HG03196 (cell line): ENCODE results near the gene CSNK2A1.
"Not testable (repeated sequence)": the region's sequence is repeated elsewhere in the genome, so short reads cannot be mapped to it uniquely, and the experiment has no call there.

Source experiments
- ATAC-seq: cut with Tn5 transposase; IDR thresholded peaks from one replicate; pipeline ENCODE4 v1.9.1; 2021; ENCODE audit not compliant: unreplicated experiment

CSNK2A1 gene

GRCh38 chr20:536426-537010 is 7.1 kb downstream of the CSNK2A1 start:
- ATAC-seq: no peak

GRCh38 chr20:535958-536357 is 7.6 kb downstream of the CSNK2A1 start:
- no peak for ATAC-seq

DNA sequence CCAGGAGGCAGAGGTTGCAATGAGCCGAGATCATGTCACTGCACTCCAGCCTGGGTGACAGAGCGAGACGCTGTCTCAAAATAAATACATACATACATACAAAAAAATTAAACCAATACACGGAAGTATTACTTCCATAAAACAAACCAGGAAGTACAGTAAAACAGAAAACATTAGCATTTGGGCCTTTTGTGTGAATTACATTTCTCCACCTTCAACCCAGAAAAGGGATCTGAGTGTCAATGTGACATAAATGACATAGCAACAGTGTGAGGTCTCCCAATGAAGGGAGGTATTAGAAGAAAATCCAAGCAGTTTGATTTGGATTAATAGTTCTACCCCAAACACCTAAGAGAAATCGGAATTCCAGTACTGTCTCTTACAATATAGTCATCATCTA is 10.1 kb downstream of the CSNK2A1 start:
- ATAC-seq: no peak

DNA sequence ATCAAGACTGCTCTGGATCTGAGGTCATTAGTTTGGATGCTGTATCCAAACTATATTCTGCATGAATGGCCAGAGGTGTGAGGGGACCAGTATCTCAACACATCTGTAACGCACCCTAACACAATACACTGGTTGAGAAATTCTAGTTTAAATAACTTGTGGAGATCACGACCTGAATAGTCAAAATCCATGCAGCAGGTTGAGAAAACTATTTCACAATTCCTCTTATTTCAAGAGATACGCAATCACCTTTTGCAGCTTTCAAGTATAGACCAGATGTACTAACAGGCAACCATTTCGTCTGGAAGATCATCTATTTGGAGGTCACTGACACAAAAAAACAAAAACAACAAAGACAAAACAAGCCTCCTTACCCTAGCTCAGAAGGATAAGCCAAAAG is 11.1 kb downstream of the CSNK2A1 start:
- ATAC-seq: no peak

DNA sequence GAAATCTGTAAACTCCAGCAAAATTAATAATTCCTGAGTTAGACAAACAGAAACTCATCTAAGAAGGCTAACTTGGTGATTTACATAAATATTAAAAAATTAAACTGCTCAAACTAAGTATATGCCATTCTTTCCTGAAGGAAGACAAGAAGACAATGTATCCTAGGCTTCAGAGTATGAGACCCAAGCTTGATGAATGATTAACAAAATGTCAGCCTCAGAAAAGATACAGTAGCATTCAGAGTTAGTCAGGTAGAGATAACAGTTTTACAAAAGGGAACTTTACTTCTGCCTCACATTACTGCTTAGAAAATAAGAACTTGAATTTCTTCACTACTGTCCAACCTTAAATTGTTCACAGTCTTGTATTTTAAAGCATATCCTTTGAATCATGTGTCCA is 12.0 kb downstream of the CSNK2A1 start:
- no peak for ATAC-seq

- ATAC-seq: no peak
Observed at GRCh38 chr20:530321-530720, 13.3 kb downstream of the CSNK2A1 start.

GRCh38 chr20:528923-529604 is 14.5 kb downstream of the CSNK2A1 start:
- no peak for ATAC-seq

GRCh38 chr20:527571-527886 is 16.1 kb downstream of the CSNK2A1 start:
- ATAC-seq: no peak

GRCh38 chr20:521860-522259 is 21.7 kb downstream of the CSNK2A1 start:
- ATAC-seq: no peak

GRCh38 chr20:519999-520398 is 23.6 kb downstream of the CSNK2A1 start:
- no peak for ATAC-seq

GRCh38 chr20:517221-517620 is 26.4 kb downstream of the CSNK2A1 start:
- no peak for ATAC-seq

DNA sequence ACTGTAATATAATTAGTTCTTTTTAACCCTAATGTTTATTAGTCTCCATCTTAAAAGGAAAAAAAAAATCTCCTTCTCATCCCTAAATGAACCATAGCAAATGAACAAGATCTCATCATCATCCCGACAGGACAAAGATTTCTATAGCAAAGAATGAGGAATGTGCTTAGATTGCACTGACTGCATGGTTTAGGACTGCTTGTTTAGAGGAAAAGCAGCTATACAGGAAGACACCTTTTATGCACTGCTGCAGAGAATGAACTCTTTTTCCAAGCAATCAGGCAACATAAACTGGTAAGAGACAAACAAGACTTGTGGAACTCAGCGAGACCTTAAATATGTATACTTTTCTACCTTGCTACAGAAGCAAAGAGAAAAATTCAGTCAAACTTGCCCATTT is 26.8 kb downstream of the CSNK2A1 start:
- no peak for ATAC-seq

DNA sequence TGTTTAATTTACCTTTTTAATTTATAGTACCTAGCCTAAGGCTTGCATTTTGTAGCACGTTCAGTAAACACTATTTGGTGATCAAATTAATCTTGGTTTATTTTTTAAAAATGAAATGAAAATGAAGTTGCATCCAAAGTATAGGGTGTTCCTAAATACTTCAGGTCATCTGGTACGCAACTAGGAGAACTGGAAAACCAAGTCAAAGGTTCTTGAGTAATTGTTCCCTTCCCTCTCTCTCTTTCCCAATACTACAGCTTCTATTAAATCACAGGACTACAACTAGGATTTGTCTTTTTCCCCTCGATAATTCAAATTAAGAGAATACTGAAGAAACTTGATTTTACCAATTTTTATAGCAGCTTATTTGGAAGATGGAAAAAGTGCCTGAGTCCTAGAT is 27.9 kb downstream of the CSNK2A1 start:
- no peak for ATAC-seq

DNA sequence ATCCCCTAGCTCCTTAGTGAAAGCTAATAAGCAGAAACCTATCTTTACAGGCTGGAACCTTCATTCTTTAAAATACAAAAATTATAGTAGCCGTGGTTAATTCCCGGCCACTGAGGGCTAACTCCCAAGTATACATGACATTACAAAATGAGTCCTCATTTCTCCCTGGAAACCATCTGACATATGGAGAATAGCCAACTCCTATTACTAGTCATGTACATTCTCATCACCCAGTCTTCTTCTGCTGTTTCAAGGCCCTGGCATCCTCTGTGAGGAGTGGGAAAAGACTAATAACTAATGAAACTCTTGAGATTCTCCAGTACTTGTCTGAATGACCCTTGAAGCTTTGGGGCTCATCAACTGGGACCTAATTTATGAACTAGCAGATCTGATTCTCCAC is 30.2 kb downstream of the CSNK2A1 start:
- no peak for ATAC-seq

- ATAC-seq: not testable (repeated sequence)
Observed at GRCh38 chr20:510328-511057, 33.1 kb downstream of the CSNK2A1 start.

DNA sequence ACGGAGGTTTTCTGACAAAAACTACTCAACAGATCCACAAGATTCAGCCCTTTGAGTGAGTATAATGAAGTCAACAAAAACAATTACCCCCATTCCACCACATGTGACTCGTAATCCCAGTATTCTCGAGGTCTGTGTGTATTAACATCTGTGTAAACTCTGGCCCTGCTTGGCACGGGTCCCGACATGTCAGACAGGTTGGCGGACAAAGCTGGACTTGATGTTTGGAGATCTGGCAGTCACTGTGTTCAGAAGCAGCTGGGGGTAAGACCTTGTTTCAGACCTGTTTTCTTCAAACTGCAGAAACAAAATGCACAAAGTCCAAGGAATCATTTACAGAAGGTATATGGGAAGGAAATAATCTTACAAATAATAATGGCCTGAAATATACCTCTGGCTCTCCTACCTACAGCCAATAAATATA is 35.2 kb downstream of the CSNK2A1 start:
- not testable (repeated sequence) for ATAC-seq

- ATAC-seq: no peak
Observed at GRCh38 chr20:507761-508332, 35.7 kb downstream of the CSNK2A1 start.

DNA sequence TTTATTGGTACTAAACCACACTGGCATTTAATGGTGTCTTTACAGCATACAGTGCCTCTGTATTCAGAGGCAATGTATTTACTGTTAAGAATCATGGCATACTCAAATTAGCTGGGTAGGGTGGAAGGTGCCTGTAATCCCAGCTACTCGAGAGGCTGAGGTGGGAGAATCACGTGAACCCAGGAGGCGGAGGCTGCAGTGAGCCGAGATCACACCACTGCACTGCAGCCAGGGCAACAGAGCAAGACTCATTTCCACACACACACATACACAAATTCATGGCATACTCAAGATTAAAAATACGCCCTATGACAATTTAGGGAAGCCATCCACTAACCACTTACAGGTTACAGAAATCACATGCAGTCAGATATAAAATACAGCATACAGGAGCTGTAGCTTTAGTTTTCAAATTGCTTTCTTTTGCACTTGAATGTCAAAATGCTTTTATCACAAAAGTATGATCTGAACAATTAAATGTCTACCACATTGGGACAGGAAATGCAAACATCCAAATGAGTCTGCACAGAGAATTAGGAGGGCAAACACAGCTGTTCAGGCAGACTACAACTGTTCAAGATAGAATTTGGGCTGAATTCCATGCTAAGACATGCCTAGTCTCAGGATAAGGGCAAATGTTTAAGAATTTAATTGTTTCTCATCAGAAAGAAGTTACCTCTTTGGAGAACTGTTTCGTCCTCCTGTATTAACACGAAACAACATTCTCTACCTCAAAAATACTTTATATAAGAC is 36.4 kb downstream of the CSNK2A1 start:
- no peak for ATAC-seq

DNA sequence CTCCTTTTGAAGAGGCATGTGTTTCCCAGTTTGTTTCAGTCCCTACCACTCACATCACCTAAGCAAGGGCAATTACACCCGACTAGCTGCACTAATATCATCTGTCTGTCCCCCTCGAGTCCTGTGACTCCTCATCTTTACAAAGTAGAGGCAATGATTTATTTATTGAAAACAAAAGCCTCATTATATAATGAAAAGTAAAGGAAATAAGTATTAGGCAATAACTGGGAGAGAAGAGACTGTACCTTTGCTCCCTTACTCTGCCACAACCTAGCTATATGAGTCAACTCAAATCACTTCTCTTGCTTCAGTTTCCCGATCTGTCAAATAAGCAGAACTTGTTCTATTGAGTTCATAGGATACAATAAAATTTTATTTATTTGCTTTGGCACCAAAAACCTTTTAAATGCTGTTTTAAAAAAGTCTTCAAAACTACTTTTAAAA is 38.9 kb downstream of the CSNK2A1 start:
- no peak for ATAC-seq

- no peak for ATAC-seq
Observed at GRCh38 chr20:503048-503737, 40.4 kb downstream of the CSNK2A1 start.

GRCh38 chr20:497979-498378 is 45.6 kb downstream of the CSNK2A1 start:
- no peak for ATAC-seq
